ENCODE data around the gene TRAPPC12.

Gene TRAPPC12

GRCh38 chr2:3408781-3409180 is 29.3 kb downstream of the TRAPPC12 start:
- no peak for DNase-seq (ENCODE audit: low spot score)

- DNase-seq (ENCODE audit: low spot score), result no peak
These were observed 30.2 kb downstream of the TRAPPC12 start for GRCh38 chr2:3409627-3410170.

- DNase-seq (ENCODE audit: low spot score), result no peak
These were observed 31.6 kb downstream of the TRAPPC12 start for GRCh38 chr2:3411103-3411502.

- no peak for DNase-seq (ENCODE audit: low spot score)
These were observed 34.2 kb downstream of the TRAPPC12 start for GRCh38 chr2:3413697-3414096.

GRCh38 chr2:3414133-3414860 is 34.8 kb downstream of the TRAPPC12 start:
- DNase-seq (ENCODE audit: low spot score), result no peak

- DNase-seq (ENCODE audit: low spot score), result no peak
These were observed 39.4 kb downstream of the TRAPPC12 start for GRCh38 chr2:3418766-3419404.

- no peak for DNase-seq (ENCODE audit: low spot score)
These were observed 40.7 kb downstream of the TRAPPC12 start for GRCh38 chr2:3420076-3420768.

- no peak for DNase-seq (ENCODE audit: low spot score)
These were observed 41.4 kb downstream of the TRAPPC12 start for GRCh38 chr2:3420769-3421397.

- no peak for DNase-seq (ENCODE audit: low spot score)
These were observed 42.1 kb downstream of the TRAPPC12 start for GRCh38 chr2:3421580-3421979.

- no peak for DNase-seq (ENCODE audit: low spot score)
These were observed 42.8 kb downstream of the TRAPPC12 start for GRCh38 chr2:3422161-3422779.

- DNase-seq (ENCODE audit: low spot score), result peak; percentile 81
These were observed 44.1 kb downstream of the TRAPPC12 start for GRCh38 chr2:3423492-3424170.

GRCh38 chr2:3424171-3424795 is 44.8 kb downstream of the TRAPPC12 start:
- no peak for DNase-seq (ENCODE audit: low spot score)

- DNase-seq (ENCODE audit: low spot score), result no peak
These were observed 47.1 kb downstream of the TRAPPC12 start for GRCh38 chr2:3426615-3427014.

GRCh38 chr2:3427272-3427671 is 47.8 kb downstream of the TRAPPC12 start:
- DNase-seq (ENCODE audit: low spot score), result no peak

GRCh38 chr2:3428577-3428976 is 49.1 kb downstream of the TRAPPC12 start:
- no peak for DNase-seq (ENCODE audit: low spot score)

- no peak for DNase-seq (ENCODE audit: low spot score)
These were observed 49.6 kb downstream of the TRAPPC12 start for GRCh38 chr2:3429066-3429610.

GRCh38 chr2:3430172-3430571 is 50.7 kb downstream of the TRAPPC12 start:
- DNase-seq (ENCODE audit: low spot score), result no peak

GRCh38 chr2:3430740-3431490 is 51.4 kb downstream of the TRAPPC12 start:
- no peak for DNase-seq (ENCODE audit: low spot score)

GRCh38 chr2:3432067-3432466 is 52.6 kb downstream of the TRAPPC12 start:
- no peak for DNase-seq (ENCODE audit: low spot score)
